ENCODE results near the gene GDF11. TPM values are rescaled to one million over a fixed set of nuclear protein-coding genes. Genes with fewer than 3 reads are reported as not detected.

The GDF11 gene
- total RNA-seq (2021; fragmentation: NEBNext Ultra II Directional; extraction: Animal tissue kit (Norgen Biotek cat#: 25700)) (15.1 and 18.2 TPM in 2 replicates), polyA plus RNA-seq (2011; rRNA removed) (12.1 and 17.6 TPM in 2 replicates), polyA minus RNA-seq (2011; rRNA and poly(A)+ RNA removed) (12.7 and 17.0 TPM in 2 replicates)
- 12.0 TPM for polyA plus RNA-seq (2011; cell fraction: cytosol; rRNA removed)
- 42.6 TPM for polyA plus RNA-seq (2011; cell fraction: nucleus; rRNA removed)
- 10.2 to 20.2 TPM (median 16.6 TPM) in 4 replicates for polyA plus RNA-seq (2012, experiment 1 of 2)
- 7.3 TPM for polyA plus RNA-seq (2012, experiment 2 of 2)
- polyA plus RNA-seq (2013, experiment 1 of 2): 8.2 TPM
- polyA plus RNA-seq (2013, experiment 2 of 2): 8.0 TPM
- 10.0 TPM for polyA minus RNA-seq (2011; cell fraction: cytosol; rRNA and poly(A)+ RNA removed)
- polyA minus RNA-seq (2011; cell fraction: nucleus; rRNA and poly(A)+ RNA removed): 26.5 TPM
- long read RNA-seq, experiment 1, full-length matches to known transcripts: 2 of 10 reads
- long read RNA-seq, experiment 1, partial matches to known transcripts: 2 of 10 reads
- long read RNA-seq, experiment 1, other reads (novel, unspliced or antisense): 6 of 10 reads
- long read RNA-seq, experiment 2, partial matches to known transcripts: 4 of 4 reads
- long read RNA-seq, experiment 2, other reads (novel, unspliced or antisense): 0 of 4 reads

- Histone ChIP-seq H2BK15ac (ENCODE audit: low read length) (0 out of 2 replicates have a peak within 1 kb of the TSS, but pooled peaks have one; percentile 46), H4K20me1 (replicated peaks in 1 of 2; ENCODE audit: control insufficient read depth in 1 of 2, insufficient read depth in 2 of 2, low read length in 2 of 2) (peaks cover 1 to 4% of the 10 kb centered on the region in 2 experiments), H2BK5ac (ENCODE audit: low read depth, low read length) (peak within 1 kb of the TSS; percentile 89), H3K23ac (ENCODE audit: insufficient read length) (no peak within 1 kb of the TSS), H3K18ac (ENCODE audit: extremely low read depth, low read length) (peak within 1 kb of the TSS; percentile 99), H3K14ac (ENCODE audit: insufficient read length) (no peak within 1 kb of the TSS), H3K4me2 (ENCODE audit: insufficient read depth in 1 of 2, low read depth in 2 of 2, low read length in 2 of 2) (peak within 1 kb of the TSS; percentile 85 to 93), H2BK20ac (ENCODE audit: low read length) (peak within 1 kb of the TSS; percentile 86; the same call in 1 of the 2 replicates), H3K23me2 (ENCODE audit: low read depth, low read length) (peaks cover 32% of the 10 kb centered on the region), H3K4me1 (replicated peaks in 1 of 4; ENCODE audit: control insufficient read depth in 3 of 4, insufficient read depth in 4 of 4, low read length in 3 of 4) (peaks cover 5 to 35% (median 14%) of the 10 kb centered on the region in 4 experiments), H2BK120ac (replicated peaks; ENCODE audit: low read depth, low read length) (no peak within 1 kb of the TSS), H2BK12ac (ENCODE audit: low read depth, low read length) (peak within 1 kb of the TSS; percentile 91; the same call in 1 of the 2 replicates), H4K5ac (ENCODE audit: insufficient read length, low read depth, low read length) (peak within 1 kb of the TSS; percentile 98), H3K4me3 (ENCODE audit: extremely low read depth in 1 of 4, insufficient read depth in 2 of 4, low read depth in 3 of 4, low read length in 4 of 4) (peak within 1 kb of the TSS; percentile 80 to 99 (median 92)), H3K27ac (ENCODE audit: low read depth, low read length) (peak within 1 kb of the TSS; percentile 74; the same call in 1 of the 2 replicates), H4K91ac (replicated peaks; ENCODE audit: insufficient read length, low read length) (peak within 1 kb of the TSS; percentile 92), H3K4ac (replicated peaks; ENCODE audit: insufficient read length, low read depth, low read length) (peak within 1 kb of the TSS; percentile 72), H3K9me3 (ENCODE audit: insufficient read depth in 2 of 2, low read depth in 1 of 2, low read length in 1 of 2) (no peaks in the 10 kb centered on the region), H3K36me3 (ENCODE audit: control insufficient read depth in 2 of 4, insufficient read depth in 4 of 4, low read length in 3 of 4) (no peaks in the 10 kb centered on the region; a peak in 1 of 8 replicates), H3K79me2 (ENCODE audit: control insufficient read depth in 1 of 2, insufficient read depth in 2 of 2, low read length in 2 of 2) (peaks cover 7 to 38% of the 10 kb centered on the region in 2 experiments), H3K56ac (replicated peaks; ENCODE audit: insufficient read length, low read depth, low read length) (peak within 1 kb of the TSS; percentile 91), H4K8ac (ENCODE audit: extremely low read depth, insufficient read depth, low read length) (no peak within 1 kb of the TSS; the same call in 1 of the 2 replicates), H2AK5ac (ENCODE audit: low read depth, low read length) (0 out of 2 replicates have a peak within 1 kb of the TSS, but pooled peaks have one; percentile 47), H3K9ac (replicated peaks in 1 of 4; ENCODE audit: extremely low read depth in 1 of 4, low read depth in 3 of 4, low read length in 3 of 4) (peak within 1 kb of the TSS; percentile 57 to 90 (median 72); a peak in 6 of 7 replicates), H2AFZ (ENCODE audit: low read length) (no peak within 1 kb of the TSS), H3K27me3 (replicated peaks in 1 of 4; ENCODE audit: control insufficient read depth in 3 of 4, extremely low read depth in 1 of 4, insufficient read depth in 3 of 4, low read length in 3 of 4) (no peaks in the 10 kb centered on the region), H3K79me1 (ENCODE audit: low read depth, low read length) (peaks cover 8% of the 10 kb centered on the region)
- 4% methylated on average over 3 of the region's 53 CpGs; no CpG with 5 or more reads in 1 of the 2 experiments for WGBS, 2 experiments (ENCODE audit: extremely low coverage in 1 of 2, insufficient coverage in 1 of 2, insufficient read length in 1 of 2, insufficient replicate concordance in 2 of 2, low coverage in 1 of 2, low lambda C conversion rate in 2 of 2, missing lambda C conversion rate in 1 of 2)
- DNase-seq (ENCODE audit: low read depth in 1 of 2, low spot score in 2 of 2) (peak in 1 of 2 experiments; percentile 82), FAIRE-seq (no peak)
- ChIA-PET CTCF (ENCODE audit: partially characterized antibody) (interaction anchor here (0.6 to 11.1 kb wide), 15 partner anchors 8 to 1939 kb away, joined by 3 to 224 read pairs (median 4); partner anchors contain the start of genes ORMDL2 and SARNP), POLR2A (ENCODE audit: partially characterized antibody) (interaction anchor here (0.6 to 46.5 kb wide), 18 partner anchors 1 to 361 kb away, joined by 3 to 809 read pairs (median 6); partner anchors contain the start of genes CD63, DNAJC14, GDF11 and ITGA7)
- TF ChIP-seq HDAC2 (IDR thresholded peaks at IDR 0.05; ENCODE audit: borderline replicate concordance in 1 of 2, low read depth in 2 of 2, low read length in 2 of 2) (no peak), BCL11A (IDR thresholded peaks at IDR 0.05; ENCODE audit: low read depth in 2 of 2, low read length in 2 of 2) (no peak), RBBP5 (IDR thresholded peaks at IDR 0.05; ENCODE audit: borderline replicate concordance, low read depth, low read length) (no peak), HDAC6 (IDR thresholded peaks at IDR 0.05; ENCODE audit: low read depth, low read length) (no peak), USF2 (IDR thresholded peaks at IDR 0.05; ENCODE audit: low read length) (no peak), SP1 (IDR thresholded peaks at IDR 0.05; ENCODE audit: low read depth, low read length) (no peak), TAF1 (IDR thresholded peaks at IDR 0.05; ENCODE audit: low read depth, low read length) (peak; percentile 30; the same call in 1 of the 2 replicates)
These were observed at the start of gene GDF11 for GRCh38 chr12:55742719-55743405. Gene GDF11, plus strand, starts transcription at chr12:55743122. Its CDS starts 195 bp downstream, at chr12:55743317.

Measured in H1 (cell line).